H9 (cell line): ENCODE results near the gene GIPC3. TPM values are rescaled to one million over a fixed set of nuclear protein-coding genes. Genes with fewer than 3 reads are reported as not detected.

ENCODE experiments used
- DNase-seq: peaks from one replicate; pipeline ENCODE4 v3.0.0-alpha.2; 2017
- H2AFZ ChIP-seq: one replicate; pipeline ENCODE4 v1.6.1; 2013; ENCODE audit warnings: mild to moderate bottlenecking, low read length, control low read depth, moderate library complexity
- H2AK5ac ChIP-seq: 2 replicates; pipeline ENCODE4 v1.6.1; 2013; ENCODE audit warnings: low read length, control low read depth, mixed read lengths; ENCODE audit not compliant: insufficient read length
- H2BK120ac ChIP-seq: one replicate; pipeline ENCODE4 v1.6.1; 2013; ENCODE audit warnings: low read depth, mild to moderate bottlenecking, low read length, control low read depth, inconsistent platforms; ENCODE audit not compliant: poor library complexity, severe bottlenecking
- H2BK12ac ChIP-seq: 2 replicates; pipeline ENCODE4 v1.6.1; 2013; ENCODE audit warnings: low read length, control low read depth, mixed read lengths, low read depth; ENCODE audit not compliant: insufficient read length
- H2BK15ac ChIP-seq: 2 replicates; pipeline ENCODE4 v1.6.1; 2013; ENCODE audit warnings: low read depth, low read length, control low read depth
- H2BK20ac ChIP-seq: one replicate; pipeline ENCODE4 v1.6.1; 2013; ENCODE audit warnings: low read depth, mild to moderate bottlenecking, low read length, control low read depth, inconsistent platforms; ENCODE audit not compliant: poor library complexity, severe bottlenecking
- H2BK5ac ChIP-seq: 2 replicates; pipeline ENCODE4 v1.6.1; 2013; ENCODE audit warnings: low read length, control low read depth, mixed read lengths; ENCODE audit not compliant: insufficient read length
- H3K14ac ChIP-seq: 2 replicates; pipeline ENCODE4 v1.6.1; 2013; ENCODE audit warnings: low read length, control low read depth; ENCODE audit not compliant: insufficient read depth
- H3K18ac ChIP-seq: 2 replicates; pipeline ENCODE4 v1.6.1; 2013; ENCODE audit warnings: low read depth, mild to moderate bottlenecking, mixed read lengths, low read length, control low read depth; ENCODE audit not compliant: insufficient read length
- H3K23ac ChIP-seq: 2 replicates; pipeline ENCODE4 v1.6.1; 2013; ENCODE audit warnings: low read length, control low read depth, mixed read lengths, low read depth; ENCODE audit not compliant: insufficient read length
- H3K23me2 ChIP-seq: 2 replicates; pipeline ENCODE4 v1.6.1; 2013; ENCODE audit warnings: low read depth, mild to moderate bottlenecking, mixed read lengths, low read length, control low read depth; ENCODE audit not compliant: insufficient read length, poor library complexity, severe bottlenecking
- H3K27ac ChIP-seq: 2 replicates; pipeline ENCODE4 v1.5.1; 2013; ENCODE audit warnings: low read length, control low read depth, mixed read lengths, low read depth; ENCODE audit not compliant: insufficient read length
- H3K27me3 ChIP-seq: 2 replicates; pipeline ENCODE4 v1.6.1; 2013; ENCODE audit warnings: low read length, control low read depth, inconsistent platforms; ENCODE audit not compliant: insufficient read depth
- H3K4ac ChIP-seq: 2 replicates; pipeline ENCODE4 v1.6.1; 2013; ENCODE audit warnings: low read depth, mild to moderate bottlenecking, control low read depth, inconsistent platforms, low read length, moderate library complexity
- H3K4me1 ChIP-seq: 2 replicates; pipeline ENCODE4 v1.6.1; 2013; ENCODE audit warnings: low read length, control low read depth, inconsistent platforms; ENCODE audit not compliant: insufficient read depth
- H3K4me2 ChIP-seq: 2 replicates; pipeline ENCODE4 v1.6.1; 2013; ENCODE audit warnings: low read length, control low read depth, mixed read lengths; ENCODE audit not compliant: insufficient read length, insufficient read depth
- H3K56ac ChIP-seq: 2 replicates; pipeline ENCODE4 v1.6.1; 2013; ENCODE audit warnings: low read depth, mild to moderate bottlenecking, mixed read lengths, low read length, control low read depth; ENCODE audit not compliant: insufficient read length
- H3K79me1 ChIP-seq: 2 replicates; pipeline ENCODE4 v1.6.1; 2013; ENCODE audit warnings: low read depth, mild to moderate bottlenecking, moderate library complexity, low read length, control low read depth, inconsistent platforms; ENCODE audit not compliant: insufficient read depth, poor library complexity, severe bottlenecking
- H3K79me2 ChIP-seq: 2 replicates; pipeline ENCODE4 v1.6.1; 2013; ENCODE audit warnings: low read length, control low read depth, inconsistent platforms; ENCODE audit not compliant: insufficient read depth
- H3K9ac ChIP-seq: 2 replicates; pipeline ENCODE4 v1.6.1; 2013; ENCODE audit warnings: low read length, control low read depth, mixed read lengths; ENCODE audit not compliant: insufficient read length; ENCODE audit errors: extremely low read depth
- H3K9me3 ChIP-seq: one replicate; pipeline ENCODE4 v1.6.1; 2013; ENCODE audit warnings: low read depth, low read length, inconsistent platforms; ENCODE audit not compliant: control insufficient read depth
- H3T11ph ChIP-seq: one replicate; pipeline ENCODE4 v1.6.1; 2013; ENCODE audit warnings: mild to moderate bottlenecking, low read length, control low read depth, inconsistent platforms
- H4K20me1 ChIP-seq: one replicate; pipeline ENCODE4 v1.6.1; 2013; ENCODE audit not compliant: control insufficient read depth, insufficient read length, insufficient read depth
- H4K5ac ChIP-seq: 2 replicates; pipeline ENCODE4 v1.6.1; 2013; ENCODE audit warnings: low read depth, mild to moderate bottlenecking, mixed read lengths, low read length, control low read depth; ENCODE audit not compliant: insufficient read length
- H4K8ac ChIP-seq: replicated peaks from 2 replicates; pipeline ENCODE4 v1.6.1; 2013; ENCODE audit warnings: low read length, control low read depth, mixed read lengths, low read depth; ENCODE audit not compliant: insufficient read length
- H4K91ac ChIP-seq: 2 replicates; pipeline ENCODE4 v1.6.1; 2013; ENCODE audit warnings: low read depth, mild to moderate bottlenecking, moderate library complexity, mixed read lengths, low read length, control low read depth; ENCODE audit not compliant: insufficient read length
- H3K27ac Mint-ChIP-seq, 3 experiments: 2 replicates in 2 of 3; 3 replicates in 1 of 3; pipeline ENCODE4 v1.8.0; 2020 to 2021; ENCODE audit warnings: mixed read lengths in 3 of 3, mild to moderate bottlenecking in 1 of 3, moderate library complexity in 1 of 3
- H3K27me3 Mint-ChIP-seq: 2 replicates; pipeline ENCODE4 v1.8.0; 2021; ENCODE audit warnings: low read depth, mild to moderate bottlenecking, moderate library complexity, mixed read lengths
- H3K36me3 Mint-ChIP-seq, 3 experiments: 2 replicates in 2 of 3; 3 replicates in 1 of 3; pipeline ENCODE4 v1.8.0; 2020 to 2021; ENCODE audit warnings: low read depth in 3 of 3, mixed read lengths in 3 of 3; ENCODE audit not compliant: insufficient read depth in 1 of 3
- H3K4me1 Mint-ChIP-seq, 2 experiments: 2 replicates each; pipeline ENCODE4 v1.8.0; 2020; ENCODE audit warnings: mixed read lengths in 2 of 2
- H3K4me3 Mint-ChIP-seq, 2 experiments: 2 replicates in 1 of 2; 3 replicates in 1 of 2; pipeline ENCODE4 v1.8.0; 2020 to 2021; ENCODE audit warnings: mild to moderate bottlenecking in 2 of 2, mixed read lengths in 2 of 2, moderate library complexity in 1 of 2
- H3K9me3 Mint-ChIP-seq, 2 experiments: 2 replicates in 1 of 2; 3 replicates in 1 of 2; pipeline ENCODE4 v1.8.0; 2020; ENCODE audit warnings: mild to moderate bottlenecking in 2 of 2, mixed read lengths in 2 of 2, moderate library complexity in 1 of 2
- CTCF ChIP-seq: fragments of 200-600 bp; sonication (generic); conservative IDR thresholded peaks from 3 replicates; pipeline ENCODE4 v1.8.0; 2021; ENCODE audit warnings: antibody characterized with exemption, mild to moderate bottlenecking
- WGBS: extraction: QIAGEN DNeasy Blood & Tissue Kit; methylation state at CpG from one replicate; pipeline ENCODE4 v1.1.7; 2013; ENCODE audit warnings: missing lambda C conversion rate, low lambda C conversion rate, mixed read lengths; ENCODE audit not compliant: insufficient read length; ENCODE audit errors: extremely low coverage; 5-methylcytosine and 5-hydroxymethylcytosine counted together
- total RNA-seq: library from RNA; stranded (reverse); gene quantifications from 2 replicates; pipeline ENCODE4 v1.2.1, GENCODE V29; 2021

The GIPC3 gene
- total RNA-seq, 1 experiment from 2014 or later, result 1.6 TPM

GRCh38 chr19:3634496-3635045 is 49.3 kb downstream of the GIPC3 start:
- no peaks in the 10 kb centered on the region for H3K4me1 ChIP-seq
- peaks cover 4 to 17% (median 17%) of the 10 kb centered on the region in 3 experiments; a peak in 6 of 7 replicates for H3K36me3 Mint-ChIP-seq

More at GRCh38 chr19:3634496-3635045, 49.3 kb downstream of the GIPC3 start:
- Histone ChIP-seq H2AFZ (no peak overlapping the region), H3K79me2 (no peaks in the 10 kb centered on the region), H3K23ac (no peak overlapping the region), H2BK5ac (no peak overlapping the region), H3K9me3 (no peaks in the 10 kb centered on the region), H3K18ac (no peak overlapping the region), H2BK120ac (no peak overlapping the region), H3K4me2 (no peak overlapping the region), H3K56ac (no peak overlapping the region), H3K27me3 (no peaks in the 10 kb centered on the region), H4K91ac (no peak overlapping the region), H4K5ac (no peak overlapping the region), H2BK20ac (no peak overlapping the region), H4K20me1 (no peaks in the 10 kb centered on the region), H3K79me1 (no peaks in the 10 kb centered on the region), H3T11ph (no peak overlapping the region), H3K23me2 (no peaks in the 10 kb centered on the region), H4K8ac (no peak overlapping the region), H2BK12ac (no peak overlapping the region), H3K27ac (no peak overlapping the region), H2AK5ac (no peak overlapping the region), H2BK15ac (no peak overlapping the region), H3K14ac (no peak overlapping the region), H3K9ac (no peak overlapping the region), H3K4ac (no peak overlapping the region)
- TF ChIP-seq CTCF, result no peak
- no peaks in the 10 kb centered on the region; a peak in 1 of 5 replicates for H3K9me3 Mint-ChIP-seq
- H3K27ac Mint-ChIP-seq, result peak overlapping the region; percentile 38 to 92 (median 57); a peak in 4 of 7 replicates
- whole genome bisulfite sequencing, result no CpG with 5 or more reads among the region's 19 CpGs
- no peaks in the 10 kb centered on the region for H3K4me1 Mint-ChIP-seq
- no peak for DNase-seq
- H3K4me3 Mint-ChIP-seq, result no peak overlapping the region
- no peaks in the 10 kb centered on the region for H3K27me3 Mint-ChIP-seq
